ENCODE data around the gene RRP8. TPM values are rescaled to one million over a fixed set of nuclear protein-coding genes. Genes with fewer than 3 reads are reported as not detected.

The RRP8 gene
- total and polyA plus RNA-seq, 2 experiments from 2014 or later: 27.3 to 32.6 TPM

GRCh38 chr11:6623391-6624363, 20.3 kb upstream of the RRP8 start:
- no peak for DNase-seq (ENCODE audit: low read depth in 1 of 2, low spot score in 1 of 2)
- Histone ChIP-seq H3K27me3 (no peaks in the 10 kb centered on the region), H3K9me3 (ENCODE audit: low read depth) (no peaks in the 10 kb centered on the region), H3K4me1 (ENCODE audit: low read depth) (no peaks in the 10 kb centered on the region), H3K36me3 (peaks cover 25% of the 10 kb centered on the region), H3K27ac (no peak overlapping the region), H3K4me3 (no peak overlapping the region)
- no peak for TF ChIP-seq CTCF (IDR thresholded peaks at IDR 0.05; ENCODE audit: low read depth, low read length)

- Histone ChIP-seq H3K9me3 (ENCODE audit: low read depth) (no peaks in the 10 kb centered on the region), H3K4me3 (no peak overlapping the region), H3K4me1 (ENCODE audit: low read depth) (no peaks in the 10 kb centered on the region), H3K27ac (no peak overlapping the region), H3K36me3 (peaks cover 25% of the 10 kb centered on the region), H3K27me3 (no peaks in the 10 kb centered on the region)
- TF ChIP-seq CTCF (IDR thresholded peaks at IDR 0.05; ENCODE audit: low read depth, low read length): no peak
- DNase-seq (ENCODE audit: low read depth in 1 of 2, low spot score in 1 of 2): no peak
Observed at GRCh38 chr11:6622261-6623171, 19.1 kb upstream of the RRP8 start.

- Histone ChIP-seq H3K27me3 (no peaks in the 10 kb centered on the region), H3K4me3 (no peak overlapping the region), H3K36me3 (peaks cover 19% of the 10 kb centered on the region), H3K9me3 (ENCODE audit: low read depth) (no peaks in the 10 kb centered on the region), H3K27ac (no peak overlapping the region), H3K4me1 (ENCODE audit: low read depth) (no peaks in the 10 kb centered on the region)
- no peak for DNase-seq (ENCODE audit: low read depth in 1 of 2, low spot score in 1 of 2)
- no peak for TF ChIP-seq CTCF (IDR thresholded peaks at IDR 0.05; ENCODE audit: low read depth, low read length)
Observed at GRCh38 chr11:6621711-6622211, 18.3 kb upstream of the RRP8 start.

- H3K27ac ChIP-seq: no peak overlapping the region
- DNase-seq (ENCODE audit: low read depth in 1 of 2, low spot score in 1 of 2): no peak
- no peaks in the 10 kb centered on the region for H3K4me1 ChIP-seq (ENCODE audit: low read depth)
- no peaks in the 10 kb centered on the region for H3K27me3 ChIP-seq
- TF ChIP-seq CTCF (IDR thresholded peaks at IDR 0.05; ENCODE audit: low read depth, low read length): no peak
- H3K4me3 ChIP-seq: no peak overlapping the region
- peaks cover 9% of the 10 kb centered on the region for H3K36me3 ChIP-seq
- H3K9me3 ChIP-seq (ENCODE audit: low read depth): no peaks in the 10 kb centered on the region
Observed at GRCh38 chr11:6620636-6621035, 17.2 kb upstream of the RRP8 start.

- TF ChIP-seq CTCF (IDR thresholded peaks at IDR 0.05; ENCODE audit: low read depth, low read length): no peak
- no peaks in the 10 kb centered on the region for H3K36me3 ChIP-seq
- H3K27me3 ChIP-seq: no peaks in the 10 kb centered on the region
- peak; percentile 94 to 95 for DNase-seq (ENCODE audit: low read depth in 1 of 2, low spot score in 1 of 2)
- H3K4me3 ChIP-seq: peak within 1 kb of the TSS; percentile 63
- H3K4me1 ChIP-seq (ENCODE audit: low read depth): no peaks in the 10 kb centered on the region
- no peaks in the 10 kb centered on the region for H3K9me3 ChIP-seq (ENCODE audit: low read depth)
- H3K27ac ChIP-seq: peak within 1 kb of the TSS; percentile 70
Observed at GRCh38 chr11:6619004-6619745, 15.8 kb upstream of the RRP8 start, which contains the start of gene TPP1. TPP1 (minus strand) TSS chr11:6619422; CDS start chr11:6619400, 22 bp downstream.
